Stimulated activated naive CD4-positive, alpha-beta T cell (primary cell): ENCODE results near the gene DPYD.

Experiments
- DNase-seq, 6 experiments: peaks; one replicate each; lab custom pipeline; 2025; lab: John Stamatoyannopoulos, UW

DPYD gene

GRCh38 chr1:97693601-97694000 lies 227.2 kb downstream of the DPYD start:
- no peak for DNase-seq

- DNase-seq: no peak
These were observed 229.5 kb downstream of the DPYD start for GRCh38 chr1:97691325-97691724.

DNA sequence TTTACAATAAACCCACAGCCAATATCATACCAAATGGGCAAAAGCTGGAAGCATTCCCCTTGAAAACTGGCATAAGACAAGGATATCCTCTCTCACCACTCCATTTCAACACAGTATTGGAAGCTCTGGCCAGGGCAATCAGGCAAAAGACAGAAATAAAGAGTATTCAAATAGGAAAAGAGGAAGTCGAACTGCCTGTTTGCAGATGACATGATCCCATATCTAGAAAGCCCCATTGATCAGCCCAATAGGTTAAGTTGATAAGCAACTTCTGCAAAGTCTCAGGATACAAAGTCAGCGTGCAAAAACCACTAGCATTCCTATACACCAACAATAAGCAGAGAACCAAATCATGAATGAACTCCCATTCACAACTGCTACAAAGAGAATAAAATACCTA lies 235.5 kb downstream of the DPYD start:
- DNase-seq: no peak

GRCh38 chr1:97680894-97681293 lies 239.9 kb downstream of the DPYD start:
- no peak for DNase-seq

DNA sequence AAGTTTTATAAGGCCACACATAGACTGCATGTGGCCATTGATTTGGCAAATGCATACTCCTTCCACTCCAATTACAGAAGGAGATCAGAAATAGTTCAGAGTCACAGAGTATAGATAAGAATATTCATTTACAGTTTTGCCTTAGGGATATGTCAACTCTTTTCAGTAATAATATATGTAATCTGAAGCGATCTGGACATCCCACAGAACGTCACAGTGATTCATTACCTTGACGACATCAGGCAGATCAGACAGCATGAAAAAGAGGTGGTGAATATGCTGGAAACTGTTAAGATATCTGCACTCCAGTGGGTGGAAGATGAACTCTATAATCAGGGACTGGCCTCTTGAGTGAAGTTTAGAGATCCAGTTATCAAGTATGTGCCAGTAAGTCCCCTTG lies 240.4 kb downstream of the DPYD start:
- DNase-seq: no peak

DNA sequence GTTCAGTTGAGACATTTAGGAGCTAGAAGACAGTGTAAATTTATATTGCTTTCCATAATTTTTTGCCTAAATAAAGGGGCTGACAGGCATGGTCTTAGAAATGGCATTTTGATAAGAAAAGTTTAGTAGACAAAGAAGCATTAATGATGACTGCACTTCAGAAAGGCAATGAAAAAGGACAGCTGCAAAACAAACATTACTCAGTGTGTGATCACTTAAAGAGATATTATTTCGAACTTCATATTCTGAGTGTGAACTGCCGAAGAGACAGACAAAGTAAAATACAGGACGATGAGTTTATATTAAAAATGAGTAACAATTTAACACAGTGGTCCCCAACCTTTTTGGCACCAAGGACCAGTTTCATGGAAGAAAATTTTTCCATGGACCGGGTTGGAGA lies 243.1 kb downstream of the DPYD start:
- DNase-seq: no peak

- no peak for DNase-seq
These were observed 246.3 kb downstream of the DPYD start for GRCh38 chr1:97674517-97674916.

- no peak for DNase-seq
These were observed 251.9 kb downstream of the DPYD start for GRCh38 chr1:97668945-97669344.

GRCh38 chr1:97660431-97661105 lies 260.3 kb downstream of the DPYD start:
- no peak for DNase-seq

DNA sequence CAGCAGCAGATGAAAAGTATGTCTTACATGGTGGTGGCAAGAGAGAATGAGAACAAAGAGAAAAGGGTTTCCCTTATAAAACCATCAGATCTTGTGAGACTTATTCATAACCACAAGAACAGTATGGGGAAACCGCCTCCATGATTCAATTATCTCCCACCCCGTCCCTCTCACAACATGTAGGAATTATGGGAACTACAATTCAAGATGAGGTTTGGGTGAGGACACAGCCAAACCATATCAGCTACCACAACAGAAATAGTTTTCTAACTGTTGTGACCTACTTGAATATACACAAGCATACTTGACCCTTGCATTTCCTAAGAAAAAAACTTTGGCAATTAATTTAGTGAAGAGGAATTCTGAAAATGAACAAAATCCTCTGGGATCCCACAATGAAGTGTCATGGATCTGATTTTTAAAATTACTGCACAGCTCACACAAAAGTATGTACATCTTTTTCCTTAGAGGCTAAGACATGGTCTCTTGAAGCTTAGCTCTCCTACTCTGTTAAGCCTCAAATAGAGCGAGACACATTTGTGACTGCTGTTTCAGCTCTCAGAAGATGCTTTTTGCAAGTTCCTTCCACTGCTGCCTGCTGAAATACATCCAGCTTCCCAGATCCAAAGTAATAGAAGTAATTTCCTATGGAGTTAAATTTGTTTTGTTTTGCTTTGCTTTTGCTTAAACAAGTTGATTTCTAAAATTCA lies 265.8 kb downstream of the DPYD start:
- no peak for DNase-seq

- no peak for DNase-seq
These were observed 269.6 kb downstream of the DPYD start for GRCh38 chr1:97651250-97651649.

DNA sequence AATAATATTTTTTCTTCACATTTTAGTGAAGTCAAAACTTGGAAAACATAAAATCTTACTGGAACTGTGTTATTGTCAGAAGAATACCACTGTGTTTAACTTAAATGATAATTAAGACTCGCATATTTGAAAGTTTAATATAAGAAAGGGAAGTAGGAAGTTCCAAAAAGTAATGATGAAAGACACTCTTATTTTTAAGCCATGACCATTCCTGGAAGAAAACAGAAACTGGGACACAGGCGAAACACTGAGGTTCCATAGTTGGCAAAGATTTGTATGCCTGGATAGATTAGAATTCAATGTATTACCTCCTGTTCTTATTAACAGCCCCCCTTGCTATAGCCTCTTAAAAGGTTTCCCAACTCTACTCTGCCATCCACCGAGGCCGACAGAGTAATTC lies 271.2 kb downstream of the DPYD start:
- DNase-seq: no peak

- no peak for DNase-seq
These were observed 273.1 kb downstream of the DPYD start for GRCh38 chr1:97647776-97648175.

DNA sequence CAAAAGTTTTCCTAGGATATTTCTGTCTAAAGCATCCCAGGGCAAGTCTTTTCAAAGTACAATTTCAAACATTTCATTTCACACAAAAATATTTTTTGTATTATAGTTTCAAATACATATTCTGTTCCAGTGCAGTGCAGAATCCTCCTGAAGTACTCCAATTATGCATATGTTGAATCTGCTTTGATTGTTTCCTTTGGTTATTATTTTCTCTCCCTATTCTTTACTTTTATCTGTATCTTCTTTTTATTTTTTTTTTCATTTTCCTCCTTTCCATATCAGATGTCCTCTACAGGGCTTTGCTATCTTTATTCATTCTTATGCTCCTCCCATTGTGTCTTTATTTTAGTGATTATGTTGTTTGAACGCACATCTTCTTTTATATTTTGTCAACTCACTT lies 274.8 kb downstream of the DPYD start:
- no peak for DNase-seq

- DNase-seq: no peak
These were observed 280.2 kb downstream of the DPYD start for GRCh38 chr1:97640677-97641076.

GRCh38 chr1:97636941-97637340 lies 283.9 kb downstream of the DPYD start:
- DNase-seq: no peak

GRCh38 chr1:97634758-97635157 lies 286.1 kb downstream of the DPYD start:
- no peak for DNase-seq

DNA sequence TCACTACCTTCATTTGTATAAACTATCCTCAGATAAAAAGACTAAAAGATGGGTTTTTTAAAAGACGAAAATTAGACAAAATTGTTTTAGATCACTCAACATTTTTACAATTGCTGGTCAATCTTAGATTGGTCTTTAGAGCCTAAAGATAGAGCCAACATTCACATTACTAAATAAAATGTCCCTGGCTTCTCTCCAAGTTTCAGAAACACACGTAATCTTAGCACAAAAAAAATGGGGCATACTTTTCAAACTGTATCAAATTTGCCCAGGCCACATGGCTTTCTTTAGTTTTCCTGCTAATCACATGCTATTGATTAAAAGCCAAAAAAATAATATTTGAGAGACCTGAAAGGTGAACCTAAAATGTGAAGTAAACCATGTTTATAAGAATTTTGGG lies 288.1 kb downstream of the DPYD start:
- no peak for DNase-seq

GRCh38 chr1:97632075-97632474 lies 288.8 kb downstream of the DPYD start:
- no peak for DNase-seq

- DNase-seq: peak in 1 of 6 experiments; percentile 3
These were observed 289.9 kb downstream of the DPYD start for GRCh38 chr1:97630948-97631347.

- DNase-seq: no peak
These were observed 290.6 kb downstream of the DPYD start for GRCh38 chr1:97630281-97630680.

DNA sequence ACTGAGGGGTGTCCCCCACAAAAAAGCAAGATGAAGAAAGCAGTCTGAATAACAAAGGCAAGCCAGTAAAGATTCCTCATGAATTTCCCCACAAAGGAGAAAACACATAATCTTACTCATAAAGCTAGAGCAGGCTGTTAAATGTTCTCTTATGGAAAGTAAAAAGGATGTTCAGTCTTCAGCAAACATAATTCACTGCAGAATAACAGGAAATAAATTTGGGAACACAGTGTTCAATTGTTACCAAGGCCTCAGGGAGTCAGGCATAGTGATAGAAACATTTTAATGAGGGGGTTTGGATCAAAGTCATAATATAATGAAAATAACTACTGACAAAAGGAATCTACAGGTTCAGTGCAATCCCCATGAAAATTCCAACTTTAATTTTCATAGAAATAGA lies 297.6 kb downstream of the DPYD start:
- no peak for DNase-seq

DNA sequence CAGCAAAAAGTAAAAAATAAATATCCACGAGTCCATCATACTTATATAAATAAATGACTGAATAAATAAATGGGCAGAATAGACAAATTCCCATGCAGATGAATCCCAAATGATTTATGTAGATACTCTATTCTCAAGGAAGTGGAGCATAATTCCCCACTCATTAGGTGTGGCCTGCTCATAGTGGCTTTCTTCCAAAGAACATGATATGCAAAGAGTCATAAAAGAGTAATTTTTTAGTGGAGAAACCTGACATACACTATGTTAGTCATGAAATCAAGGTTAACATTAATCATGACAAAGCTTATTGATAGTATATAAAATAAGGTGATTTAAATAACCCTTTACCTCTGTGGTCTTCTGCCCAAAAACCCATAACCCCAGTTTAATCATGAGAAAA lies 298.9 kb downstream of the DPYD start:
- DNase-seq: no peak

DNA sequence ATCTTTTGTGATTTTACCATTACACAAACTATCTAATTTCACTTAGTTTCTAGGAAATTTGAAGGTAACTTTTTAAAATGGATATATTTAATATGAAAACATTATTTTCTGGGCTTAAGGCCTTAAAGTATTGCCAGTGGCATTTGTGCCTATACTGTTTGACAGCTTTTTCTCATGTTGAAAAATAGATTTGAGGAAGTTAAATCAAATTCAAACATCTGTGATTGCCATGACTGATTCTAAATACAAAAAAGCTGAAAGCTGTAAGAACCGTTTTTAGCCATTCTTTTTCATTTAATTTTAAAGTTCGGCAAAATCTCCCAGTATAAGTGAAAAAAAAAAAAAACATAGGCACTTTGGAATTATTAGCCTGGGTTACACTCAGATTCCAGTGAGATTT lies 301.1 kb downstream of the DPYD start:
- no peak for DNase-seq
